HepG2 (cell line): ENCODE data around the gene DCTN1. TPM values are rescaled to one million over a fixed set of nuclear protein-coding genes. Genes with fewer than 3 reads are reported as not detected.

Experiments used
- ATAC-seq: fragments of 200-7000 bp; cut with Tn5 transposase; 3 replicates; pipeline ENCODE4 v1.9.1; 2020; ENCODE audit warnings: mild to moderate bottlenecking, moderate library complexity
- BruUV-seq: library from RNA; stranded (reverse); fragments of 400-500 nt; replicated peaks from 2 replicates; lab custom pipeline; 2021; lab: Mats Ljungman, UMichigan
- CTCF ChIA-PET: fragments of 300-600 bp; formaldehyde crosslinking; extraction: SDS; loops from one replicate; lab custom pipeline; 2021; ENCODE audit warnings: low total read pairs, inconsistent platforms, low intra/inter-chr PET ratio; lab: Yijun Ruan, JAX
- POLR2A ChIA-PET: fragments of 350-600 bp; sonication (Branson Sonifier 250); formaldehyde crosslinking; loops from one replicate; lab custom pipeline; 2020; ENCODE audit warnings: antibody characterized with exemption, inconsistent platforms; lab: Yijun Ruan, JAX
- DNase-seq: peaks from one replicate; pipeline ENCODE4 v3.0.0-alpha.2; 2015; ENCODE audit warnings: low spot score
- FAIRE-seq: peaks from 3 replicates; lab custom pipeline; 2011; peaks lifted over from hg19 to GRCh38; lab: Jason Lieb, UNC
- H2AFZ ChIP-seq: one replicate; pipeline ENCODE4 v1.6.1; 2011; ENCODE audit warnings: low read length, inconsistent platforms
- H3K27ac ChIP-seq: fragments of 300-600 bp; 3 replicates; pipeline ENCODE4 v1.8.0; 2011; ENCODE audit warnings: mixed run types, mild to moderate bottlenecking, mixed read lengths, low read length, inconsistent platforms; ENCODE audit not compliant: insufficient read depth; ENCODE audit errors: extremely low read length
- H3K27me3 ChIP-seq, 2 experiments: fragments of 200-600 bp in 1 of 2; 2 replicates in 1 of 2; 3 replicates in 1 of 2; pipeline versions ENCODE4 v1.6.0 to v1.8.0; 2011; ENCODE audit warnings: low read length in 2 of 2, mild to moderate bottlenecking in 2 of 2, moderate library complexity in 2 of 2, inconsistent platforms in 1 of 2; ENCODE audit not compliant: insufficient read depth in 2 of 2, control insufficient read depth in 1 of 2
- H3K36me3 ChIP-seq, 2 experiments: fragments of 200-600 bp in 1 of 2; replicated peaks in 1 of 2; 2 replicates in 1 of 2; 3 replicates in 1 of 2; pipeline versions ENCODE4 v1.5.1 to v1.8.0; 2011; ENCODE audit warnings: low read length in 2 of 2, inconsistent platforms in 1 of 2; ENCODE audit not compliant: insufficient read depth in 2 of 2, control insufficient read depth in 1 of 2
- H3K4me1 ChIP-seq: 2 replicates; pipeline ENCODE4 v1.5.1; 2012; ENCODE audit warnings: low read length, inconsistent platforms; ENCODE audit not compliant: insufficient read depth
- H3K4me2 ChIP-seq: 2 replicates; pipeline ENCODE4 v1.6.0; 2011; ENCODE audit warnings: low read depth, low read length, inconsistent platforms
- H3K4me3 ChIP-seq, 3 experiments: fragments of 200-600 bp in 1 of 3; sonication (generic), shearing (Covaris generic) in 1 of 3; replicated peaks in 1 of 3; 2 replicates each; pipeline ENCODE4 v1.5.1; 2011 to 2016; ENCODE audit warnings: low read length in 3 of 3, inconsistent platforms in 2 of 3, low read depth in 2 of 3, mild to moderate bottlenecking in 2 of 3, control low read depth in 1 of 3, mixed read lengths in 1 of 3; ENCODE audit not compliant: insufficient read depth in 1 of 3
- H3K79me2 ChIP-seq: one replicate; pipeline ENCODE4 v1.6.1; 2011; ENCODE audit warnings: low read length, inconsistent platforms; ENCODE audit not compliant: insufficient read depth
- H3K9ac ChIP-seq: 2 replicates; pipeline ENCODE4 v1.6.0; 2011; ENCODE audit warnings: mild to moderate bottlenecking, low read depth, low read length, inconsistent platforms; ENCODE audit not compliant: insufficient read depth
- H3K9me3 ChIP-seq: 2 replicates; pipeline ENCODE4 v1.5.1; 2012; ENCODE audit warnings: mild to moderate bottlenecking, low read length
- H4K20me1 ChIP-seq: 2 replicates; pipeline ENCODE4 v1.6.0; 2011; ENCODE audit warnings: inconsistent platforms, mild to moderate bottlenecking, low read length, moderate library complexity; ENCODE audit not compliant: insufficient read depth
- IKZF1 ChIP-seq: fragments of 450-650 bp; IDR thresholded peaks from 2 replicates; pipeline ENCODE4 v1.7.1; 2016
- RFX1 ChIP-seq: fragments of 450-650 bp; IDR thresholded peaks from 2 replicates; pipeline ENCODE4 v1.6.1; 2017
- ZKSCAN1 ChIP-seq: fragments of 150-350 bp; IDR thresholded peaks from 2 replicates; pipeline ENCODE4 v1.6.1; 2014; ENCODE audit warnings: low read length
- WGBS: methylation state at CpG from one replicate; pipeline ENCODE4 v1.1.6; 2017; ENCODE audit warnings: low lambda C conversion rate; 5-methylcytosine and 5-hydroxymethylcytosine counted together
- in situ Hi-C: cut with HindIII; loops from 2 replicates; pipeline ENCODE4 v1.10.0; 2017; ENCODE audit warnings: low pct_unique_long_range_greater_than_20kb; ENCODE audit not compliant: extremely low pct_ligation_motif_present
- intact Hi-C: fragments of 100-400 bp; cut with micrococcal nuclease; formaldehyde crosslinking; loops from one replicate; pipeline ENCODE4 v1.10.0; 2022; ENCODE audit not compliant: unreplicated experiment
- polyA plus RNA-seq, 8 experiments: library from polyadenylated mRNA; depleted of rRNA in 3 of 8; stranded (reverse) in 7 of 8; unstranded in 1 of 8; fragments of >200 nt; fragmentation: Illumina TruSeq in 4 of 8; extraction: Trizol in 4 of 8; gene quantifications; 2 replicates each; pipeline versions ENCODE4 v1.2.1 to v1.2.3, GENCODE V29; 2011 to 2016; ENCODE audit warnings: low read depth in 4 of 8, missing spikeins in 1 of 8, mixed read lengths in 1 of 8; ENCODE audit not compliant: insufficient read depth in 1 of 8
- total RNA-seq, 5 experiments: library from RNA; depleted of rRNA; stranded (reverse); fragments of >200 nt; fragmentation: Illumina TruSeq; extraction: Trizol; gene quantifications; 2 replicates each; pipeline ENCODE4 v1.2.3, GENCODE V29; 2016; ENCODE audit warnings: low read depth in 1 of 5
- TF ChIP-seq, protein P1 (sequence below): sonication (generic); formaldehyde crosslinking; IDR thresholded peaks from 2 replicates; pipeline ENCODE4 v1.5.0; 2020; ENCODE audit warnings: missing genetic modification reagents

The DCTN1 gene
- total and polyA plus RNA-seq, 2 of the 13 experiments (the other 11 are each of a cell fraction or from before 2014, with no cell fraction given): 73.2 to 122 TPM

DNA sequence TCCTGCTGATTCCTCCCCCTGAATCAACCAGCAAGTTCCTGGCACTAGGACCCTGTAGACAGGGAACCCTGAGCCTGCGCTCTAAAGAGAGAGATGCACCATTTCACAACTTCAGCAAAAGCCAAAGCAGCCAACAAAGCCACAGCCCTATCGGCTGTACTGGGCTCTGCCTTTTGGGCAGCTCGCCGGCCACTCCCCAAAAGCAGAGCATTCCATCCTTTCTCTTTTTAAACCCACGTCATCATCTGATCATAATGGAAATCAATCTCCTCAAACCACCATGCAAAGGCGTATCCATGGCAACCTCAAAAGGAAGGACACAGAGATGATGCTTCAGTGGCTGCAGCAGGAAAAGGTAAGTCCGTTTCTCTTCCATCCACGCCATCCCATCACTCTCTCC is 5.3 kb upstream of the DCTN1 start:
- DNase-seq: no peak
- ChIA-PET CTCF (no interaction called here), POLR2A (no interaction called here)
- peaks cover 6% of the 10 kb centered on the region; the same call in 1 of the 2 replicates for H4K20me1 ChIP-seq
- no peaks in the 10 kb centered on the region for H3K27me3 ChIP-seq
- peaks cover 54% of the 10 kb centered on the region for H3K4me1 ChIP-seq
- no peak overlapping the region for H3K4me3 ChIP-seq
- no peak for ATAC-seq
- TF ChIP-seq RFX1: peak; percentile 27; the same call in 1 of the 2 replicates
- TF ChIP-seq, protein P1, sequence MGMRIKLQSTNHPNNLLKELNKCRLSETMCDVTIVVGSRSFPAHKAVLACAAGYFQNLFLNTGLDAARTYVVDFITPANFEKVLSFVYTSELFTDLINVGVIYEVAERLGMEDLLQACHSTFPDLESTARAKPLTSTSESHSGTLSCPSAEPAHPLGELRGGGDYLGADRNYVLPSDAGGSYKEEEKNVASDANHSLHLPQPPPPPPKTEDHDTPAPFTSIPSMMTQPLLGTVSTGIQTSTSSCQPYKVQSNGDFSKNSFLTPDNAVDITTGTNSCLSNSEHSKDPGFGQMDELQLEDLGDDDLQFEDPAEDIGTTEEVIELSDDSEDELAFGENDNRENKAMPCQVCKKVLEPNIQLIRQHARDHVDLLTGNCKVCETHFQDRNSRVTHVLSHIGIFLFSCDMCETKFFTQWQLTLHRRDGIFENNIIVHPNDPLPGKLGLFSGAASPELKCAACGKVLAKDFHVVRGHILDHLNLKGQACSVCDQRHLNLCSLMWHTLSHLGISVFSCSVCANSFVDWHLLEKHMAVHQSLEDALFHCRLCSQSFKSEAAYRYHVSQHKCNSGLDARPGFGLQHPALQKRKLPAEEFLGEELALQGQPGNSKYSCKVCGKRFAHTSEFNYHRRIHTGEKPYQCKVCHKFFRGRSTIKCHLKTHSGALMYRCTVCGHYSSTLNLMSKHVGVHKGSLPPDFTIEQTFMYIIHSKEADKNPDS: no peak
- peaks cover 85% of the 10 kb centered on the region for H3K79me2 ChIP-seq
- H3K9me3 ChIP-seq: no peaks in the 10 kb centered on the region
- no peak overlapping the region for H3K4me2 ChIP-seq
- BruUV-seq: no TSS peak
- 95% methylated on average over 8 of the region's 8 CpGs for WGBS
- intact Hi-C loops (no loop called here), in situ Hi-C loops (no loop called here)
- no peak overlapping the region for H3K9ac ChIP-seq
- no peak overlapping the region for H2AFZ ChIP-seq
- FAIRE-seq: no peak
- peaks cover 4 to 26% of the 10 kb centered on the region in 2 experiments; a peak in 4 of 5 replicates for H3K36me3 ChIP-seq
- no peak overlapping the region for H3K27ac ChIP-seq

DNA sequence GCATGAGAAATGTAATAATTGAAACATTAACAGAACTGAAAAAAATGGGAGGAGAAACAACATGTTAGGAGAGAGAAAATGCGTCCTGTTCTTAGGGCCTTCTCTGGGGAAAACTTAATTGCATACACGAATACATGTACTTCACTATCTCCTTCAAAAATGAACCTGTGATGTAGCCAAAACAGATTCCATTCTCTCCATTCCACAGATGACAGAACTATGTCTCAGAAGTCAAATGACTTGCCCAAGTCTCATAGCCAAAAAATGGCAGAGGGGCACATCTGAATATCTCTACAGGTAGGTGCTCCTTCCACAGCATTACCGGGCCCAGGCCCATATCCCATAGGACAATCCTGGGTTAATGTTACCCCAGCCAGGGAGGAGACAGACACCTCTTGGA is 3.9 kb upstream of the DCTN1 start:
- ChIA-PET CTCF (no interaction called here), POLR2A (no interaction called here)
- TF ChIP-seq ZKSCAN1 (0 out of 2 replicates have a peak, but pooled peaks have one; percentile 24), IKZF1 (no peak)
- Histone ChIP-seq H3K9me3 (no peaks in the 10 kb centered on the region), H3K79me2 (peaks cover 84% of the 10 kb centered on the region), H3K4me3 (no peak overlapping the region), H3K4me2 (no peak overlapping the region), H2AFZ (no peak overlapping the region), H3K4me1 (peaks cover 49% of the 10 kb centered on the region), H3K27ac (no peak overlapping the region), H3K27me3 (no peaks in the 10 kb centered on the region), H3K9ac (no peak overlapping the region), H4K20me1 (peaks cover 14% of the 10 kb centered on the region; the same call in 1 of the 2 replicates), H3K36me3 (peaks cover 4 to 26% of the 10 kb centered on the region in 2 experiments; a peak in 4 of 5 replicates)
- intact Hi-C loops: no loop called here
- BruUV-seq: no TSS peak
- ATAC-seq: no peak
- no peak for DNase-seq
- in situ Hi-C loops: no loop called here
- FAIRE-seq: no peak
- WGBS: 94% methylated on average over 3 of the region's 3 CpGs
